Renal pelvis (tissue), 4 donors: ENCODE measurements around the gene GPX1. TPM values are rescaled to one million over a fixed set of nuclear protein-coding genes. Genes with fewer than 3 reads are reported as not detected.
"Not testable (repeated sequence)": the region's sequence is repeated elsewhere in the genome, so short reads cannot be mapped to it uniquely, and the experiment has no call there.

Source experiments
- DNase-seq: peaks from one replicate; pipeline ENCODE4 v3.0.0-alpha.2; 2013
- polyA plus RNA-seq, 3 donors: library from polyadenylated mRNA; unstranded; fragments of 120-200 nt; gene quantifications; one replicate each; pipeline ENCODE4 v1.2.1, GENCODE V29; 2013; ENCODE audit not compliant: insufficient read length in 3 of 3

Gene GPX1
- polyA plus RNA-seq, 3 donors: 145 to 187 (median 184) TPM

DNA sequence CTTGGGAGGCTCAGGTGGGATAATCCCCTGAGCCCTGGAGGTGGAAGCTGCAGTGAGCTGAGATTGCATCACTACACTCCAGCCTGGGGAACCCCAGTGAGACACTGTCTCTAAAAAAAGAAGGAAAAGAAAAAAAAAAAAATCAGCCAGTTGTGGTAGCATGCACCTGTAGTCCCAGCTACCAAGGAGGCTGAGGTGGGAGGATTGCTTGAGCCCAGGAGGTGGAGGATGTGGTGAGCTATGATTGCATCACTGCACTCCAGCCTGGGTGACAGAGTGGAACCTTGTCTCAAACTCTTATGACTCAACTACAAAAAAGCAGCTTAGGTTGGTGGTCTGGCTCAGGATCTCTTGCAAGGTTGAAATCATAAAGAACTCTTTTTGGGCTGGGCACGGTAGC is 19.3 kb upstream of the GPX1 start:
- no peak for DNase-seq

DNA sequence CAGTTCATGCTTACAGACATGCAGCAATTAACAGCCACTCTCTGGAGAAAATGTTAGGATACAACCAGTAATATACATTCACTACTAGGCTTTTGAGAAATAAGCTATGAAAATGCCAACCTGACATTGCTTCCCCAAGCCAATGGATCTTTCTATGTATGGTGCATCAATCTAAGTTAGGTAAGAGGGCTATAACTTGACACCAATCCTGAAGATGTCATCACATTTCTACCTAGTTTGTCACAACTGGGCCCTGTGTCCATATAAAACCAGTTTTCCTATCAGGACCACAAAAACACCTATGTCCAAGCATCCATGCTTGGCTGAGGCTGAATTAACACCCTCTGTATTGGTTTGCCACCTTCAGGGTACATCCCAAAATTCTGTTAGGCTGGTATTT is 13.8 kb upstream of the GPX1 start:
- no peak for DNase-seq

GRCh38 chr3:49370585-49371290 is 12.6 kb upstream of the GPX1 start:
- DNase-seq: no peak

DNA sequence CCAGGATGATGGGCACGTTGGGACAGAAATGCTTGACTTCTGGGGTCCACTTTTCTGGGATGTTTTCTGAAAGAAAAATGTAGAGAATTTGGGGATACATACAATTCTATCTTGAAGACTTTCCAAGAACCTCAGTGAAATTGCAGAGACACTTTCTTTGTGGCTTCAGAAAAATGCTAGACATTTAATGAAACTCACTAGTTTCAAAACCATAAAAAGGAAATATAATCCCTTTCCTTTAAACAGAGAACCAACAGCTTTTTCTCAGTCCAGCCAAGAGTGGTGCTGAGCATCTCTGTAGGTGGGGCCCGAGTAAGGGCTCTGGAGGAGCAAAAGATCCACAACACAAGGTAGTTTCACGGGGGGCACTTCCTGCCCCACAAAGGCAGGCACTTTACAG is 4.4 kb upstream of the GPX1 start:
- DNase-seq: no peak

DNA sequence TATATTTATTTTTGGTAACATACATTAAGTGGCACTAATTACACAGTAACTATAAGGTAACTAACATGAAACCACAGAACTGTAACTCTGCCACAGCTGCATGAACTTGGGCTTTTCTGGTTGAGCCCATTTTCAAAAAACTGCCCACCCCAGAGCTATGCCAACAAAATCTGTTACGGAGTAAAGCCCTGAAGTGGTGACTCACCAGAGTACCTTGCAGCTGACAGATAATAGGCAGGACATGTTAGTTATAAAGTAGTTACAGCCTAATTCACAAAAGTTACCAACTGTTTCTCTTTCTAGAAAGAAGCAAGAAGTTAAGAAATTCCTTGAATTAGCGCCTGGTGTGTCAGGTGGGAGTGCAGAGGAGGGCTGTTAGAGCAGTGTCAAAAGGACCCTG is 1.5 kb upstream of the GPX1 start:
- DNase-seq: no peak

- DNase-seq: no peak
Measured at GRCh38 chr3:49358884-49359225, 702 bp upstream of the GPX1 start.

DNA sequence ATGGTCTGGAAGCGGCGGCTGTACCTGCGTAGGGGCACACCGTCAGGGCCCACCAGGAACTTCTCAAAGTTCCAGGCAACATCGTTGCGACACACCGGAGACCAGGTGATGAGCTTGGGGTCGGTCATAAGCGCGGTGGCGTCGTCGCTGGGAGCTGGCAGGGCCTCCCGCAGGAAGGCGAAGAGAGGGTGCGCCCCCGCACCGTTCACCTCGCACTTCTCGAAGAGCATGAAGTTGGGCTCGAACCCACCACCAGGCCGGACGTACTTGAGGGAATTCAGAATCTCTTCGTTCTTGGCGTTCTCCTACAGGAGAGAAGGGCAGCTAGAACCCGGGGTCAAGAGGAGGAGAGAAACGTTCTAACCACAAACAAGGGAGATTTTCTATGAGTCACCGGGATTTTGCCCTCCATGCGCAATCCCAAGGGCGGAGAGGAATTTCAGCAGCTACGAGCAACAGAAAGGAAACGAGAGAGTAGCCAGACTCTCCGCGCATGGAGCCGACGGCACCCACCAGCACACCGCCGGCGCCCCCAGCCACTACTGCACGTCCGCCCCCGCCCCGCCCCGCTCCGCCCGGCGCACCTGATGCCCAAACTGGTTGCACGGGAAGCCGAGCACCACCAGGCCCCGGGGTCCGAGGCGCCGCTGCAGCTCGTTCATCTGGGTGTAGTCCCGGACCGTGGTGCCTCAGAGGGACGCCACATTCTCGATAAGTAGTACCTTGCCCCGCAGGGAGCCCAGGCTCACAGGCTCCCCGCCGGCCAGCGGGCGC is 523 bp downstream of the GPX1 start:
- peak; percentile 23 for DNase-seq

GRCh38 chr3:49357095-49357442 is 1.1 kb downstream of the GPX1 start:
- DNase-seq: not testable (repeated sequence)

DNA sequence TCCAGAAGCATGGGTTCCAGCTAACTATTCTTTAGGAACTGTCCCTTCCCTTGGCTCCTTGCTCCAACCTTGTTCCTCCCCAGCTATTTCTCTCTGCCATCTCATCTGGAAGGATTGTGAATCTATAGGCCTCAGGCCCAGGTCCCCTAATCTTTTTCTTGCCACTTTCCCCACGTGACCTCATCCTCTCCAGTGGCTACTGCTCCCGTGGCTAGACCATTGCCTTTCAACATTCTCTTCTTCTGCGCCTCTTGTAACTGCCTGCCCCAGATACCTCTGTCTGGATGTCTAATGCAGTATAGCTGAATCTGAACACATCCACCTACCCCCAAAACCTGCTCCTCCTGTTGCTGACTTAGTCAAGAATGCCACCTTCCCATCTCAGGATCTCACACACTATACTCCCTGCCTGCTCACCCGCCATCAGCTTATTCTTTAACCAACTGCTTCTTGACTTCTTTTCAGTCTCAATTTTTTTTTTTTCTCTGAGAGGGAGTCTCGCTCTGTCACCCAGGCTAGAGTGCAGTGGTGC is 5.2 kb downstream of the GPX1 start:
- DNase-seq: no peak

- DNase-seq: no peak
Measured at GRCh38 chr3:49352281-49352680, 5.9 kb downstream of the GPX1 start.

GRCh38 chr3:49351521-49352011 is 6.6 kb downstream of the GPX1 start:
- DNase-seq: peak; percentile 27

DNA sequence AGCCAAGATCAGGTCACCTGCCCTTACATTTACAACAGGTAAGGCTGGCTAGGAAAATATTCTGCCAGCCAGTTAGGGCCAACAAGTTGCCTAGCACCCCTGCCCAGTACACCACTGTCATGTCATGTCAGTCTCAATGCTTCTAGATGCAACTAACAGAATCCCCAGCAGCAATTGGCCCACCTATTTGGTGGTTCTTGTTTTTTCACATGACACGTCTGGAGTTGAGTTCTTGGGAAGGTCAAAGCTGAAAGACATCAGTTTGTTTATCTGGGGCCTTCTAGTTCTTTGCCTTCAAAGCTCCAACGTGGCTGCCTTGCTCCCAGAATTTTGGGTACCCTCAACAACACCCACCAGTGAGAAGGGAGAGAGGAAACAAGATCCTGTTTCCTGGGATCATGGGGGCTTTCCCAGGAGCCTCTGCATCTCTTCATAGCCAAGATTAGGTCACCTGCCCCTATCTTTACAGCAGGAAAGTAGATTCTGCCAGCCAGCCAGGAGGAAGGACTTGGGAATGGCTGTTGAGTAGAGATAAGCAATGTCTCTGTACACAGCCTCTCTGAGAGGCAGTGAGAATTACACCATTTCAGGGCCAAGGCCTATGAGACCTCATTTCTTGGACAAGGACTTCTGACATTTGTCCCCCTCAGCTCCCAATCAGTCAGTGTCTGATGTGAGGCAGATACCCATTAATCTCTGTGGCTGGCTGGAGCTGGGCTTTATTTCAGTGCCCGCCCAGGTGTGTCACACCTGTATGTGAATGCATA is 8.6 kb downstream of the GPX1 start:
- DNase-seq: no peak

DNA sequence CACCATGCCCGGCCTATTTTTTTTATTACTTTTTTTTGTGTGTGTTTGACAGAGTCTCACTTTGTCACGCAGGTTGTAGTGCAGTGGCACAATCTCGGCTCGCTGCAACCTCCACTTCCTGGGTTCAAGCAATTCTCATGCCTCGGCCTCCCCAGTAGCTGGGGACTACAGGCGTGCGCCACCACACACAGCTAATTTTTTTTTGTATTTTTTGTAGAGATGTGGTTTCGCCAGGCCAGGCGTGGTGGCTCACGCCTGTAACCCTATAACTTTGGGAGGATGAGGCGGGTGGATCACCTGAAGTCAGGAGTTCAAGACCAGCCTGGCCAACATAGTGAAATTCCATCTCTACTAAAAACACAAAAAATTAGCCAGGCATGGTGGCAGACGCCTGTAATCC is 9.8 kb downstream of the GPX1 start:
- not testable (repeated sequence) for DNase-seq

- no peak for DNase-seq
Measured at GRCh38 chr3:49346797-49347251, 11.3 kb downstream of the GPX1 start.

- DNase-seq: no peak
Measured at GRCh38 chr3:49343163-49343562, 15.0 kb downstream of the GPX1 start.

GRCh38 chr3:49341996-49342395 is 16.2 kb downstream of the GPX1 start:
- DNase-seq: no peak

DNA sequence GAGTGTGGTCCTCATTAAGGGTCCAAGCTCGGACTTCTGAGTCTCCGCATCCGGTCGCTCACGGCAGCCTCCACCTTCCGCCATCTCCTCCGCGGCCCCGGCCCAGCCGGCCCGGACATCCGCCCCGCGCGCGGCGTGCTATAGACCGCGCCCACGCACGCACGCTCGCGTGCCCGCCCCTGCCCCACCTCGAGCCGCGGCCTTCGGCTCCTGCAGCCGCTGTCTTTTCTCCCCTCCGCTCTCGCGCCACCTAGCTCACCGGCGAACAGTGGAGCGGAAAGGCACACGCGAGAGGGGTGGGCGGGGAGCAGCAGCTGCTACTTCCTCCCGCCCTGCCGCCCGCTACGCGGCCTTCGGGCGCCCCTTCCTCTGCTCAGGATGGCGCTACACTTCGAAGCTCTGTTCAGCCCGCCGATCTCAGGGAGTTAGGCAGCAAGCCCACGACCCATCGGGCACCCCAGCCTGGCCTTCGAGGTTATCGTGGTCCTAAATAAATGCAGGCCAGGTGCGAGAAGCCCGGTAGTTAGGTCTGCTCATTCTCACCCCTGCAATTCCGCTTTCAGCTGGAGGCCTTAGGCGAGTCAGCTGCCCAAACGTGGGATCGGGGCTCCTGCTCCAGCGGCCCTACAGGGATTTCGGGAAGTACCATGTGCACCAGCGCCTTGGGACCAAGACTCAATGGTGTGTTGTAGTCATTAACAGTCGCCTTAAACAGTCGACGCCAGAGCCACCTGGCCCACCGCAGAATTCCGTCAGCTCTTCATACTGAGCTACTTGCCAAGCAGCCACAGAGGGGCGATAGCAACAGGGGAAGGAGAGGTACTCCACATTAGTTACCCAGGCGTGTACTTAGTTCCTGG is 18.0 kb downstream of the GPX1 start, which contains the start of gene USP4:
Gene USP4, minus strand, starts transcription at position 113 of the 860 bp plus-strand sequence. Its CDS starts 29 bp downstream, at position 84.
- peak; percentile 90 for DNase-seq

DNA sequence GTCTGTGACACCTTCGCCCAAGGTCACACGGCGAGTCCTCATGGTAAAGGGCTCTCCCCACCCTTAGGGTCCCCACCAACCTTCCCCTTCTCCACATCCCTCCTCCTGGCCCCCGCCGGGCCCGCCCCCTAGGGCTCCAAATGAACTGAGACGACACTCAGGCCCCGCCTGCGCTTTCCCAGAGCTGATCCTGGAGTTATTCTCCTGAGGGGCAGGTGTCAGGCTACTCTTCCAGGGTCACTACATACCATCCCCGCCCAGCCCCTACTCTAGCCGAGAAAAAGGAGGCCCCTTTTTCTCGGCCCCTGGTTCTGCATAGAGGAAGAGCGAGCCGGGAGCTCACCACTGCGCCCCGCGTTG is 18.6 kb downstream of the GPX1 start:
- DNase-seq: no peak

GRCh38 chr3:49333916-49334633 is 24.1 kb downstream of the GPX1 start:
- no peak for DNase-seq

- DNase-seq: no peak
Measured at GRCh38 chr3:49333091-49333490, 25.1 kb downstream of the GPX1 start.

- DNase-seq: no peak
Measured at GRCh38 chr3:49329186-49329585, 29.0 kb downstream of the GPX1 start.
